Common myeloid progenitor, CD34-positive (primary cell): ENCODE data around the gene CKAP4.

Source experiments
- CTCF ChIA-PET: fragments of 350-600 bp; sonication (Branson Sonifier 250); formaldehyde crosslinking; loops from one replicate; lab custom pipeline; 2021; ENCODE audit warnings: antibody characterized with exemption; lab: Charles Lee
- POLR2A ChIA-PET: fragments of 350-600 bp; sonication (Branson Sonifier 250); formaldehyde crosslinking; loops from one replicate; lab custom pipeline; 2021; ENCODE audit warnings: antibody characterized with exemption; lab: Charles Lee
- DNase-seq, 3 donors: peaks; one replicate each; pipeline versions ENCODE4 v3.0.0 to v3.0.0-alpha.2; 2013
- H3K27ac ChIP-seq, 2 experiments: 1 replicate in 1 of 2; 2 replicates in 1 of 2; pipeline ENCODE4 v1.7.0; 2013; ENCODE audit warnings: inconsistent platforms in 2 of 2, low read length in 2 of 2, mild to moderate bottlenecking in 2 of 2, low read depth in 1 of 2, moderate library complexity in 1 of 2; ENCODE audit not compliant: severe bottlenecking in 2 of 2, insufficient read depth in 1 of 2, poor library complexity in 1 of 2
- H3K27me3 ChIP-seq, 5 experiments: replicated peaks in 2 of 5; 1 replicate in 3 of 5; 2 replicates in 2 of 5; pipeline versions ENCODE4 v1.6.1 to v1.7.0; 2013; ENCODE audit warnings: low read length in 4 of 5, mild to moderate bottlenecking in 2 of 5, moderate library complexity in 2 of 5, inconsistent platforms in 1 of 5; ENCODE audit not compliant: insufficient read depth in 5 of 5, control insufficient read depth in 4 of 5
- H3K36me3 ChIP-seq, 4 experiments: 1 replicate in 2 of 4; 2 replicates in 2 of 4; pipeline versions ENCODE4 v1.6.1 to v1.7.0; 2013; ENCODE audit warnings: low read length in 3 of 4, control low read depth in 1 of 4, mild to moderate bottlenecking in 1 of 4; ENCODE audit not compliant: control insufficient read depth in 4 of 4, insufficient read depth in 4 of 4
- H3K4me1 ChIP-seq, 4 experiments: 1 replicate in 3 of 4; 2 replicates in 1 of 4; pipeline versions ENCODE4 v1.6.1 to v1.7.1; 2013; ENCODE audit warnings: low read length in 3 of 4, mild to moderate bottlenecking in 3 of 4, control low read depth in 1 of 4, inconsistent platforms in 1 of 4, moderate library complexity in 1 of 4; ENCODE audit not compliant: control insufficient read depth in 4 of 4, insufficient read depth in 4 of 4; ENCODE audit errors: control extremely low read depth in 1 of 4
- H3K4me3 ChIP-seq, 7 experiments: 1 replicate in 4 of 7; 2 replicates in 3 of 7; pipeline versions ENCODE4 v1.5.1 to v1.7.0; 2013; ENCODE audit warnings: mild to moderate bottlenecking in 7 of 7, low read length in 6 of 7, moderate library complexity in 6 of 7, inconsistent platforms in 2 of 7, low read depth in 2 of 7, control low read depth in 1 of 7; ENCODE audit not compliant: insufficient read depth in 4 of 7, control insufficient read depth in 1 of 7; ENCODE audit errors: extremely low read depth in 1 of 7
- H3K9me3 ChIP-seq, 5 experiments: 1 replicate in 4 of 5; 2 replicates in 1 of 5; pipeline versions ENCODE4 v1.6.1 to v1.7.1; 2013; ENCODE audit warnings: low read length in 4 of 5, mild to moderate bottlenecking in 2 of 5, inconsistent platforms in 1 of 5, low read depth in 1 of 5, moderate library complexity in 1 of 5; ENCODE audit not compliant: control insufficient read depth in 4 of 5, insufficient read depth in 2 of 5; ENCODE audit errors: control extremely low read depth in 1 of 5
- WGBS: methylation state at CpG from one replicate; pipeline ENCODE4 v1.1.5; 2013; ENCODE audit not compliant: insufficient coverage; 5-methylcytosine and 5-hydroxymethylcytosine counted together

The CKAP4 gene

GRCh38 chr12:106193394-106194215, 54.2 kb downstream of the CKAP4 start:
- 83% methylated on average over 7 of the region's 10 CpGs for WGBS
- H3K4me1 ChIP-seq, result no peaks in the 10 kb centered on the region
- H3K27ac ChIP-seq, result no peak overlapping the region
- H3K27me3 ChIP-seq, result peaks cover 0 to 12% (median 8%) of the 10 kb centered on the region in 5 experiments
- no peaks in the 10 kb centered on the region for H3K9me3 ChIP-seq
- DNase-seq, result no peak
- H3K4me3 ChIP-seq, result no peak overlapping the region
- CTCF ChIA-PET, result no interaction called here
- POLR2A ChIA-PET, result no interaction called here
- H3K36me3 ChIP-seq, result no peaks in the 10 kb centered on the region

- Histone ChIP-seq H3K27me3 (peaks cover 0 to 19% (median 11%) of the 10 kb centered on the region in 5 experiments), H3K9me3 (no peaks in the 10 kb centered on the region), H3K4me1 (no peaks in the 10 kb centered on the region), H3K36me3 (no peaks in the 10 kb centered on the region), H3K4me3 (no peak overlapping the region), H3K27ac (no peak overlapping the region)
- ChIA-PET POLR2A (no interaction called here), CTCF (no interaction called here)
- DNase-seq, result no peak
- WGBS, result 95% methylated on average over 2 of the region's 4 CpGs
Observed at GRCh38 chr12:106192659-106193393, 55.0 kb downstream of the CKAP4 start.

- Histone ChIP-seq H3K4me1 (no peaks in the 10 kb centered on the region), H3K9me3 (no peaks in the 10 kb centered on the region), H3K4me3 (no peak overlapping the region), H3K36me3 (no peaks in the 10 kb centered on the region), H3K27me3 (peaks cover 2 to 29% (median 13%) of the 10 kb centered on the region in 5 experiments), H3K27ac (no peak overlapping the region)
- ChIA-PET CTCF (no interaction called here), POLR2A (no interaction called here)
- WGBS, result 80% methylated on average over 1 of the region's 3 CpGs
- no peak for DNase-seq
Observed at GRCh38 chr12:106190581-106190980, 57.2 kb downstream of the CKAP4 start.

- DNase-seq, result no peak
- WGBS, result 100% methylated on average over 3 of the region's 4 CpGs
- ChIA-PET POLR2A (no interaction called here), CTCF (no interaction called here)
- H3K9me3 ChIP-seq, result no peaks in the 10 kb centered on the region
- peaks cover 2 to 30% (median 12%) of the 10 kb centered on the region in 5 experiments for H3K27me3 ChIP-seq
- no peak overlapping the region for H3K27ac ChIP-seq
- no peaks in the 10 kb centered on the region for H3K4me1 ChIP-seq
- no peaks in the 10 kb centered on the region for H3K36me3 ChIP-seq
- H3K4me3 ChIP-seq, result no peak overlapping the region
Observed at GRCh38 chr12:106189341-106189740, 58.5 kb downstream of the CKAP4 start.

- no peaks in the 10 kb centered on the region for H3K36me3 ChIP-seq
- ChIA-PET CTCF (no interaction called here), POLR2A (no interaction called here)
- 73% methylated on average over 5 of the region's 10 CpGs for WGBS
- DNase-seq, result no peak
- H3K27me3 ChIP-seq, result peaks cover 2 to 30% (median 11%) of the 10 kb centered on the region in 5 experiments
- H3K4me1 ChIP-seq, result no peaks in the 10 kb centered on the region
- no peaks in the 10 kb centered on the region for H3K9me3 ChIP-seq
- H3K27ac ChIP-seq, result no peak overlapping the region
- no peak overlapping the region for H3K4me3 ChIP-seq
Observed at GRCh38 chr12:106188256-106188655, 59.6 kb downstream of the CKAP4 start.
